ENCODE results near the gene KAZN.

- TF ChIP-seq, protein P1, sequence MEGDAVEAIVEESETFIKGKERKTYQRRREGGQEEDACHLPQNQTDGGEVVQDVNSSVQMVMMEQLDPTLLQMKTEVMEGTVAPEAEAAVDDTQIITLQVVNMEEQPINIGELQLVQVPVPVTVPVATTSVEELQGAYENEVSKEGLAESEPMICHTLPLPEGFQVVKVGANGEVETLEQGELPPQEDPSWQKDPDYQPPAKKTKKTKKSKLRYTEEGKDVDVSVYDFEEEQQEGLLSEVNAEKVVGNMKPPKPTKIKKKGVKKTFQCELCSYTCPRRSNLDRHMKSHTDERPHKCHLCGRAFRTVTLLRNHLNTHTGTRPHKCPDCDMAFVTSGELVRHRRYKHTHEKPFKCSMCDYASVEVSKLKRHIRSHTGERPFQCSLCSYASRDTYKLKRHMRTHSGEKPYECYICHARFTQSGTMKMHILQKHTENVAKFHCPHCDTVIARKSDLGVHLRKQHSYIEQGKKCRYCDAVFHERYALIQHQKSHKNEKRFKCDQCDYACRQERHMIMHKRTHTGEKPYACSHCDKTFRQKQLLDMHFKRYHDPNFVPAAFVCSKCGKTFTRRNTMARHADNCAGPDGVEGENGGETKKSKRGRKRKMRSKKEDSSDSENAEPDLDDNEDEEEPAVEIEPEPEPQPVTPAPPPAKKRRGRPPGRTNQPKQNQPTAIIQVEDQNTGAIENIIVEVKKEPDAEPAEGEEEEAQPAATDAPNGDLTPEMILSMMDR (IDR thresholded peaks at IDR 0.05; ENCODE audit: low read length) = no peak
- TF ChIP-seq EZH2 (IDR thresholded peaks at IDR 0.05; ENCODE audit: borderline replicate concordance, low read length) = no peak
Measured at GRCh38 chr1:14969006-14969405, 370.5 kb downstream of the KAZN start.
